ENCODE data around the gene TJP3.

- TF ChIP-seq RAD21 (conservative IDR thresholded peaks at IDR 0.05) (no peak), CTCF (IDR thresholded peaks at IDR 0.05; ENCODE audit: poor library complexity, severe bottlenecking) (no peak), REST (IDR thresholded peaks at IDR 0.05; ENCODE audit: borderline replicate concordance) (no peak), EP300 (conservative IDR thresholded peaks at IDR 0.05; ENCODE audit: poor library complexity, severe bottlenecking) (no peak), SMC3 (conservative IDR thresholded peaks at IDR 0.05; ENCODE audit: poor library complexity) (no peak)
Observed at GRCh38 chr19:3679581-3679980, 28.6 kb upstream of the TJP3 start.

Data from neural cell (in vitro differentiated cells).